ENCODE results near the gene HSPA5.

- TF ChIP-seq CTCF (IDR thresholded peaks at IDR 0.05) (no peak), ZNF232 (CRISPR knock-in tag; IDR thresholded peaks at IDR 0.05) (no peak), ZNF317 (CRISPR knock-in tag; IDR thresholded peaks at IDR 0.05; ENCODE audit: borderline replicate concordance, low read depth) (no peak), ARID4B (CRISPR knock-in tag; IDR thresholded peaks at IDR 0.05; ENCODE audit: borderline replicate concordance) (no peak), SMAD4 (CRISPR knock-in tag; IDR thresholded peaks at IDR 0.05) (no peak), MAX (CRISPR knock-in tag; IDR thresholded peaks at IDR 0.05) (no peak), SP1 (CRISPR knock-in tag; conservative IDR thresholded peaks at IDR 0.05) (no peak), ELF4 (CRISPR knock-in tag; IDR thresholded peaks at IDR 0.05; ENCODE audit: low read depth) (no peak), JUN (CRISPR knock-in tag; IDR thresholded peaks at IDR 0.05) (no peak), ESRRA (CRISPR knock-in tag; IDR thresholded peaks at IDR 0.05; ENCODE audit: borderline replicate concordance) (no peak), USF1 (CRISPR knock-in tag; IDR thresholded peaks at IDR 0.05) (no peak)
Measured at GRCh38 chr9:125239631-125240597, 1.2 kb downstream of the HSPA5 start.
